A673 (cell line): ENCODE results near the gene C2orf92. TPM values are rescaled to one million over a fixed set of nuclear protein-coding genes. Genes with fewer than 3 reads are reported as not detected.

Experiments used
- BruUV-seq: library from RNA; stranded (reverse); fragments of 400-500 nt; replicated peaks from 2 replicates; lab custom pipeline; 2021; lab: Mats Ljungman, UMichigan
- CTCF ChIA-PET: fragments of 300-600 bp; sonication (Branson Sonifier 250); formaldehyde crosslinking; loops from one replicate; lab custom pipeline; 2022; ENCODE audit warnings: antibody characterized with exemption; lab: Charles Lee
- POLR2A ChIA-PET: fragments of 300-600 bp; sonication (Branson Sonifier 250); formaldehyde crosslinking; loops from one replicate; lab custom pipeline; 2022; ENCODE audit warnings: antibody characterized with exemption; ENCODE audit not compliant: low non-redundant PET; lab: Charles Lee
- DNase-seq: peaks from one replicate; pipeline ENCODE4 v3.0.0-alpha.2; 2015; ENCODE audit warnings: low spot score
- H3K27ac ChIP-seq: fragments of 200-600 bp; sonication (generic); 2 replicates; pipeline ENCODE4 v1.5.1; 2016; ENCODE audit warnings: mixed run types, low read depth, mild to moderate bottlenecking, mixed read lengths, antibody characterized with exemption, low read length; ENCODE audit not compliant: poor library complexity, severe bottlenecking
- H3K27me3 ChIP-seq: fragments of 200-600 bp; sonication (generic); replicated peaks from 2 replicates; pipeline ENCODE4 v1.6.1; 2017; ENCODE audit warnings: mixed run types, low read depth, mild to moderate bottlenecking, mixed read lengths, antibody characterized with exemption, low read length; ENCODE audit not compliant: insufficient read depth, poor library complexity
- H3K36me3 ChIP-seq: fragments of 200-600 bp; sonication (generic); 2 replicates; pipeline ENCODE4 v1.6.1; 2016; ENCODE audit warnings: mixed run types, mild to moderate bottlenecking, mixed read lengths, antibody characterized with exemption, low read length; ENCODE audit not compliant: insufficient read depth, poor library complexity, severe bottlenecking
- H3K4me1 ChIP-seq: fragments of 200-600 bp; sonication (generic); 2 replicates; pipeline ENCODE4 v1.6.1; 2017; ENCODE audit warnings: mixed run types, mild to moderate bottlenecking, mixed read lengths, antibody characterized with exemption, low read length; ENCODE audit not compliant: insufficient read depth, poor library complexity, severe bottlenecking
- H3K4me3 ChIP-seq: fragments of 200-600 bp; sonication (generic); 2 replicates; pipeline ENCODE4 v1.5.1; 2016; ENCODE audit warnings: low read depth, mixed run types, mild to moderate bottlenecking, mixed read lengths, low read length; ENCODE audit not compliant: poor library complexity, severe bottlenecking
- H3K9me3 ChIP-seq: fragments of 200-600 bp; sonication (generic); 2 replicates; pipeline ENCODE4 v1.6.1; 2016; ENCODE audit warnings: mixed run types, low read depth, mild to moderate bottlenecking, mixed read lengths, antibody characterized with exemption, low read length; ENCODE audit not compliant: poor library complexity, severe bottlenecking
- EZH2 ChIP-seq: fragments of 200-600 bp; sonication (generic); IDR thresholded peaks from 2 replicates; pipeline ENCODE4 v1.6.1; 2017; ENCODE audit warnings: borderline replicate concordance, low read depth, mild to moderate bottlenecking, mixed read lengths, antibody characterized with exemption, low read length; ENCODE audit not compliant: poor library complexity, severe bottlenecking
- intact Hi-C: fragments of 100-400 bp; cut with micrococcal nuclease; formaldehyde crosslinking; loops from one replicate; pipeline ENCODE4 v1.10.0; 2022; ENCODE audit not compliant: unreplicated experiment
- total RNA-seq: library from RNA; stranded (reverse); gene quantifications from 2 replicates; pipeline ENCODE4 v1.2.3, GENCODE V29; 2021
- TF ChIP-seq, protein P1 (sequence below): fragments of 300-800, 200-600 bp; sonication (generic); conservative IDR thresholded peaks from 2 replicates; pipeline ENCODE4 v1.5.1; 2017; ENCODE audit warnings: low read depth, mild to moderate bottlenecking, antibody characterized with exemption, low read length, moderate library complexity, mixed read lengths

Gene C2orf92
- total RNA-seq, 1 experiment from 2014 or later, result 3.7 TPM

DNA sequence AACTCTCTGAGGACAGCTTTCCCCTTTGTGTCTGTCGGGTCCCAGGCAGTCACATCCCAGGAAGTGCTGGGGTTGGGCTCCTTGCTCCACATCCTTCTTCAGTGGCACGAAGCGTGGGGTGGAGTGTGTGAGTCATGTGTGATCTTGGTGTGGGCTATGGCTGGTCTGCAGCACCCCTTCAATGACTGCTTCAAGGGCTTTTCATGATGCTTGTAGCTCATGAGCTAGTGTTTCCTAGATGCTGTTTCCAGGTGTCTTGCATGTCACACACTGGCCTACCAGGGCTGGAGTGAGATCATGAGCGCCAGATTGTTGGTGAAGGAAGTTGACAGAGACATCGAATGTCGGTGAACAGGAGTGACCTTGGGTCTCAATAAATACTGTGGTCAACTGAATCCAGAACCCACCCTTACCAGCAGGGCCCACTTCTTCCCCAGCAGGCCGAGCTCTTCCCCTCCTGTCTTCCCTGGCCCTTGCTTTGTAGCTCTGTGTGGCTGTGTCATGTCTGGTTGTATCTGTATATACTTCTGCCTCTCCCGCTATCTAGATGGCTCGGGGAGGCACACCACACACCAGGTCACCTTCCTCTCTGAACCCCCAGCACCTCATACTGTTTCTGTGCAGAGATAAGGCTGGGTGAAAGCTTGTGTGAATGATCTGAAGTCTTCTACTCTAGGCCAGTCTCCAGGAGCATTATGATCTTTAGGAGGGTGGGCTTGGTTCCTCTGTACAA lies 3.8 kb downstream of the C2orf92 start:
- CTCF ChIA-PET, result no interaction called here

DNA sequence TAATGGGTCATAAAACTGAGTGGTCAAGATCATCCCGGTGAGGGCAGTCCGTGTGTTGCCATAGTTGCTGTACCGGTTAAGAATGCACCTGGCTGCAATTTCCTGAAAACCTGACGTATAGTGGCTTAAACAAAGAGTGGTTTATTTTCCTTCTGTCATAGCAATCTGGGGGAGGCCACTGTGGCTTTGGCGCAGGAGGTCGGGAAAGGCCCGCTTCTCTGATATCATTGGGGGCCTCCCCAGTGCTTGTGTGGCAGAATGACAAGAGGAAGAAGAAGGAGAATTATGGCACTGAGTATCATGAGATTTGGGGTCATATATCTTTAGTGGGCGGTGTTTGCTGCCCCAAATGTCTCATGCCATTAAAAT lies 4.4 kb downstream of the C2orf92 start:
- Histone ChIP-seq H3K36me3 (no peaks in the 10 kb centered on the region), H3K4me3 (no peak overlapping the region), H3K27ac (no peak overlapping the region), H3K9me3 (no peaks in the 10 kb centered on the region), H3K27me3 (no peaks in the 10 kb centered on the region), H3K4me1 (no peaks in the 10 kb centered on the region)
- ChIA-PET CTCF (no interaction called here), POLR2A (no interaction called here)
- no TSS peak for BruUV-seq
- intact Hi-C loops, result no loop called here
- TF ChIP-seq, protein P1, sequence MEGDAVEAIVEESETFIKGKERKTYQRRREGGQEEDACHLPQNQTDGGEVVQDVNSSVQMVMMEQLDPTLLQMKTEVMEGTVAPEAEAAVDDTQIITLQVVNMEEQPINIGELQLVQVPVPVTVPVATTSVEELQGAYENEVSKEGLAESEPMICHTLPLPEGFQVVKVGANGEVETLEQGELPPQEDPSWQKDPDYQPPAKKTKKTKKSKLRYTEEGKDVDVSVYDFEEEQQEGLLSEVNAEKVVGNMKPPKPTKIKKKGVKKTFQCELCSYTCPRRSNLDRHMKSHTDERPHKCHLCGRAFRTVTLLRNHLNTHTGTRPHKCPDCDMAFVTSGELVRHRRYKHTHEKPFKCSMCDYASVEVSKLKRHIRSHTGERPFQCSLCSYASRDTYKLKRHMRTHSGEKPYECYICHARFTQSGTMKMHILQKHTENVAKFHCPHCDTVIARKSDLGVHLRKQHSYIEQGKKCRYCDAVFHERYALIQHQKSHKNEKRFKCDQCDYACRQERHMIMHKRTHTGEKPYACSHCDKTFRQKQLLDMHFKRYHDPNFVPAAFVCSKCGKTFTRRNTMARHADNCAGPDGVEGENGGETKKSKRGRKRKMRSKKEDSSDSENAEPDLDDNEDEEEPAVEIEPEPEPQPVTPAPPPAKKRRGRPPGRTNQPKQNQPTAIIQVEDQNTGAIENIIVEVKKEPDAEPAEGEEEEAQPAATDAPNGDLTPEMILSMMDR, result no peak
- no peak for TF ChIP-seq EZH2
- DNase-seq, result no peak

More for the DNA sequence above, 3.8 kb downstream of the C2orf92 start:
- no peak for DNase-seq
- H3K9me3 ChIP-seq, result no peaks in the 10 kb centered on the region
- H3K36me3 ChIP-seq, result no peaks in the 10 kb centered on the region
- no peak overlapping the region for H3K27ac ChIP-seq
- BruUV-seq, result no TSS peak
- no peaks in the 10 kb centered on the region for H3K27me3 ChIP-seq
- no peak overlapping the region for H3K4me3 ChIP-seq
- no peaks in the 10 kb centered on the region for H3K4me1 ChIP-seq
- TF ChIP-seq, protein P1, result no peak
- TF ChIP-seq EZH2, result no peak
- intact Hi-C loops, result no loop called here
- POLR2A ChIA-PET, result no interaction called here

- Histone ChIP-seq H3K27me3 (no peaks in the 10 kb centered on the region), H3K36me3 (no peaks in the 10 kb centered on the region), H3K4me1 (no peaks in the 10 kb centered on the region), H3K9me3 (no peaks in the 10 kb centered on the region), H3K4me3 (no peak overlapping the region), H3K27ac (no peak overlapping the region)
- BruUV-seq, result no TSS peak
- DNase-seq, result no peak
- intact Hi-C loops, result no loop called here
- ChIA-PET CTCF (interaction anchor here (0.8 kb wide), 1 partner anchor 12 kb away, joined by 3 read pairs; the partner anchor contains the start of gene ACTR1B), POLR2A (no interaction called here)
- no peak for TF ChIP-seq EZH2
- TF ChIP-seq, protein P1, result no peak
These were observed 6.1 kb downstream of the C2orf92 start for GRCh38 chr2:97675430-97676113.
